Astrocyte of the cerebellum (primary cell): ENCODE measurements around the gene SUCO.
A peak's percentile ranks its signal among the peaks of the same experiment; 100 is the strongest.
"Not testable (repeated sequence)": the region's sequence is repeated elsewhere in the genome, so short reads cannot be mapped to it uniquely, and the experiment has no call there.

Experiments used
- DNase-seq: peaks from one replicate; pipeline ENCODE4 v3.0.0-alpha.2; 2011; ENCODE audit warnings: low read depth
- H3K4me3 ChIP-seq: 2 replicates; pipeline ENCODE4 v1.5.1; 2011; ENCODE audit warnings: mild to moderate bottlenecking, low read depth, low read length, moderate library complexity
- CTCF ChIP-seq: IDR thresholded peaks from 2 replicates; pipeline ENCODE4 v1.5.1; 2012; ENCODE audit warnings: low read length, low read depth, moderate library complexity, mild to moderate bottlenecking; ENCODE audit errors: missing control alignments
- in situ Hi-C: cut with HindIII; loops from 2 replicates; pipeline ENCODE4 v1.10.0; 2017; ENCODE audit warnings: low sequenced_read_pairs

SUCO gene

GRCh38 chr1:172585861-172586260 lies 52.9 kb downstream of the SUCO start:
- no peak overlapping the region for H3K4me3 ChIP-seq
- in situ Hi-C loops = no loop called here
- no peak for DNase-seq
- TF ChIP-seq CTCF = no peak

- peak; percentile 79 for DNase-seq
- no peak for TF ChIP-seq CTCF
- H3K4me3 ChIP-seq = no peak overlapping the region
- in situ Hi-C loops = no loop called here
Measured at GRCh38 chr1:172588296-172589291, 55.6 kb downstream of the SUCO start.

DNA sequence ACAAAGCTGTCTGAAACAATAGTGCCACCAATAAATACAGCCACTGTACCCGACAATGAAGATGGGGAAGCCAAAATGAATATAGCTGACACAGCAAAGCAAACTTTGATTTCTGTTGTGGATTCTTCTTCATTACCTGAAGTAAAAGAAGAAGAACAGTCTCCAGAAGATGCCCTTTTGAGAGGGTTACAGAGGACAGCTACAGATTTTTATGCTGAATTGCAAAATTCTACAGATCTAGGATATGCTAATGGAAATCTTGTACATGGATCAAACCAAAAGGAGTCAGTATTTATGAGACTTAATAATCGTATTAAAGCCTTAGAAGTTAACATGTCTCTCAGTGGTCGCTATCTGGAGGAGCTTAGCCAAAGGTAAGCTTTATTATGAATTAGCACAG lies 56.6 kb downstream of the SUCO start:
- no peak for DNase-seq
- in situ Hi-C loops = no loop called here
- TF ChIP-seq CTCF = no peak
- H3K4me3 ChIP-seq = no peak overlapping the region

- DNase-seq, H3K4me3 ChIP-seq, in situ Hi-C loops: not testable (repeated sequence)
Measured at GRCh38 chr1:172591429-172591828, 58.5 kb downstream of the SUCO start.

- in situ Hi-C loops, DNase-seq, H3K4me3 ChIP-seq: not testable (repeated sequence)
Measured at GRCh38 chr1:172595066-172595465, 62.1 kb downstream of the SUCO start.

- H3K4me3 ChIP-seq, in situ Hi-C loops, DNase-seq: not testable (repeated sequence)
Measured at GRCh38 chr1:172596782-172597181, 63.8 kb downstream of the SUCO start.

DNA sequence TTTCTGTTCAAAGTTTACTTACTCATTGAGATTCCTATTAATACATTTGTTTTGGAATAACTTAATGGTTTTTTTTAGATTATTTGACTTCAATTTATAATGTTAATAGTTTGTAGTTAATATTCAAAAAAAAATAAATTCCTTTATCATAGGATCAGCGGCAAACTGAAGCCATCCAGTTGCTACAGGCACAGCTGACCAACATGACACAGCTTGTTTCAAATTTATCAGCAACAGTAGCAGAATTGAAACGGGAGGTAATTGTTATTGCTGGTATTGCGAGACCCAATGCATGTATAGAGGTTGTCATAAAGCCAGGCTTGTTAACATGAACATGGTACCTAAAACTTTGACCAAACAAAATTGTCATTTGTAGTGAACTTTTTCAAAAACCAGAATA lies 67.0 kb downstream of the SUCO start:
- no peak overlapping the region for H3K4me3 ChIP-seq
- no peak for TF ChIP-seq CTCF
- DNase-seq = no peak
- in situ Hi-C loops = no loop called here

- no peak for TF ChIP-seq CTCF
- no peak for DNase-seq
- in situ Hi-C loops = no loop called here
- H3K4me3 ChIP-seq = no peak overlapping the region
Measured at GRCh38 chr1:172600615-172601014, 67.7 kb downstream of the SUCO start.
